Keratinocyte (primary cell): ENCODE data around the gene RAB1B.

ENCODE experiments used
- EZH2 ChIP-seq: IDR thresholded peaks from one replicate; pipeline ENCODE4 v1.6.1; 2012; ENCODE audit warnings: inconsistent platforms, mild to moderate bottlenecking, low read length, moderate library complexity
- TF ChIP-seq, protein P1 (sequence below), 3 experiments: IDR thresholded peaks in 1 of 3; conservative IDR thresholded peaks in 1 of 3; optimal IDR thresholded peaks in 1 of 3; 2 replicates in 2 of 3; 3 replicates in 1 of 3; pipeline versions ENCODE3 to v1.5.1; 2011; ENCODE audit warnings: low read length in 3 of 3, mild to moderate bottlenecking in 3 of 3, moderate library complexity in 2 of 3, control low read depth in 1 of 3, inconsistent platforms in 1 of 3; ENCODE audit not compliant: insufficient read depth in 2 of 3; ENCODE audit errors: extremely low read depth in 1 of 3

DNA sequence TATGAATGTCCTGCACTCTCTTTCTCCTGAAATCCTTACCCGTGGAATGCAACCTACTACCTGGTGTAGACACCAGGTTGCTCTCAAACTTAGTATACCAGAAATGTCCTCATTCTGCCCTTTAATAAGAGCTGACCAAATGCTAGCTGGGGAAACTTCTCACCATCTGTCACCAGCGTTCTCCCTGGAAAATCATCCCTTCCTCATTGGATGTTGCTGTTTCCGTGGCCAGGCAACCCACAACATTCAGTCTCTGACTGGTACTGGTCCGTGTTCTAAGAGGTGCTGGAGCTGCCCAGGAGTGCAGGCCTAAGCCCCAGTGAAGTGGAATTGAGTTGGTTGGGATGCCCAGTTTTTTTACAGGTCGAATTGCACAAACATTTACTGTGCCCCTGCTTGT lies 40.7 kb upstream of the RAB1B start:
- TF ChIP-seq, protein P1, sequence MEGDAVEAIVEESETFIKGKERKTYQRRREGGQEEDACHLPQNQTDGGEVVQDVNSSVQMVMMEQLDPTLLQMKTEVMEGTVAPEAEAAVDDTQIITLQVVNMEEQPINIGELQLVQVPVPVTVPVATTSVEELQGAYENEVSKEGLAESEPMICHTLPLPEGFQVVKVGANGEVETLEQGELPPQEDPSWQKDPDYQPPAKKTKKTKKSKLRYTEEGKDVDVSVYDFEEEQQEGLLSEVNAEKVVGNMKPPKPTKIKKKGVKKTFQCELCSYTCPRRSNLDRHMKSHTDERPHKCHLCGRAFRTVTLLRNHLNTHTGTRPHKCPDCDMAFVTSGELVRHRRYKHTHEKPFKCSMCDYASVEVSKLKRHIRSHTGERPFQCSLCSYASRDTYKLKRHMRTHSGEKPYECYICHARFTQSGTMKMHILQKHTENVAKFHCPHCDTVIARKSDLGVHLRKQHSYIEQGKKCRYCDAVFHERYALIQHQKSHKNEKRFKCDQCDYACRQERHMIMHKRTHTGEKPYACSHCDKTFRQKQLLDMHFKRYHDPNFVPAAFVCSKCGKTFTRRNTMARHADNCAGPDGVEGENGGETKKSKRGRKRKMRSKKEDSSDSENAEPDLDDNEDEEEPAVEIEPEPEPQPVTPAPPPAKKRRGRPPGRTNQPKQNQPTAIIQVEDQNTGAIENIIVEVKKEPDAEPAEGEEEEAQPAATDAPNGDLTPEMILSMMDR (optimal IDR thresholded peaks at IDR 0.05 in 1 of 3, IDR thresholded peaks at IDR 0.05 in 1 of 3, conservative IDR thresholded peaks at IDR 0.05 in 1 of 3; ENCODE audit: extremely low read depth in 1 of 3, insufficient read depth in 2 of 3, low read length in 3 of 3), result no peak
- TF ChIP-seq EZH2, result no peak
